HL-60 (cell line): ENCODE measurements around the gene ATP8A2.

Experiments
- DNase-seq, 2 experiments: peaks; one replicate each; pipeline ENCODE4 v3.0.0-alpha.2; 2010 to 2020; ENCODE audit warnings: low read depth in 1 of 2, low spot score in 1 of 2
- H3K27ac ChIP-seq: fragments of 250-450 bp; sonication (Bioruptor Pico); replicated peaks from 2 replicates; pipeline ENCODE4 v1.5.1; 2020; ENCODE audit warnings: mild to moderate bottlenecking, moderate library complexity
- H3K27me3 ChIP-seq: fragments of 250-450 bp; sonication (Bioruptor Pico); 2 replicates; pipeline ENCODE4 v1.5.1; 2021; ENCODE audit warnings: mild to moderate bottlenecking, moderate library complexity; ENCODE audit not compliant: insufficient read depth, poor library complexity, severe bottlenecking
- H3K4me3 ChIP-seq: replicated peaks from 2 replicates; pipeline ENCODE4 v1.5.1; 2011; ENCODE audit warnings: mild to moderate bottlenecking, control low read depth, low read length; ENCODE audit not compliant: insufficient read depth
- CTCF ChIP-seq: IDR thresholded peaks from one replicate; pipeline ENCODE4 v1.5.1; 2011; ENCODE audit warnings: low read length, control low read depth, inconsistent platforms; ENCODE audit not compliant: insufficient read depth
- GABPA ChIP-seq: IDR thresholded peaks from 2 replicates; pipeline ENCODE4 v1.6.1; 2012; ENCODE audit warnings: low read depth
- POLR2AphosphoS5 ChIP-seq: IDR thresholded peaks from 2 replicates; pipeline ENCODE4 v1.6.1; 2012; ENCODE audit warnings: low read depth
- REST ChIP-seq: IDR thresholded peaks from 2 replicates; pipeline ENCODE4 v1.6.1; 2012; ENCODE audit warnings: low read depth; ENCODE audit not compliant: insufficient replicate concordance
- SPI1 ChIP-seq: IDR thresholded peaks from 2 replicates; pipeline ENCODE4 v1.6.1; 2012; ENCODE audit warnings: low read depth, mild to moderate bottlenecking, borderline replicate concordance

ATP8A2 gene

GRCh38 chr13:25588336-25589060 lies 216.7 kb downstream of the ATP8A2 start:
- no peak for DNase-seq
- Histone ChIP-seq H3K27me3 (peaks cover 15% of the 10 kb centered on the region), H3K27ac (no peak overlapping the region), H3K4me3 (no peak overlapping the region)
- no peak for TF ChIP-seq REST

- Histone ChIP-seq H3K27ac (no peak overlapping the region), H3K27me3 (peaks cover 29% of the 10 kb centered on the region), H3K4me3 (no peak overlapping the region)
- DNase-seq, result no peak
- TF ChIP-seq REST (no peak), GABPA (no peak), POLR2AphosphoS5 (no peak), SPI1 (no peak), CTCF (no peak)
Observed at GRCh38 chr13:25598421-25598820, 226.6 kb downstream of the ATP8A2 start.

GRCh38 chr13:25602176-25602575 lies 230.4 kb downstream of the ATP8A2 start:
- no peak overlapping the region for H3K4me3 ChIP-seq
- DNase-seq, result no peak
- TF ChIP-seq REST, result no peak
- no peak for TF ChIP-seq CTCF
- no peak for TF ChIP-seq SPI1
- TF ChIP-seq GABPA, result no peak
- no peak for TF ChIP-seq POLR2AphosphoS5
- H3K27me3 ChIP-seq, result peaks cover 28% of the 10 kb centered on the region
- H3K27ac ChIP-seq, result no peak overlapping the region
